HG03025 (cell line): ENCODE measurements around the gene ITSN1.
A peak's percentile ranks its signal among the peaks of the same experiment; 100 is the strongest.

Experiments used
- ATAC-seq: cut with Tn5 transposase; IDR thresholded peaks from one replicate; pipeline ENCODE4 v1.9.1; 2021; ENCODE audit warnings: mild to moderate bottlenecking, moderate library complexity; ENCODE audit not compliant: unreplicated experiment, low FRiP score

Gene ITSN1

DNA sequence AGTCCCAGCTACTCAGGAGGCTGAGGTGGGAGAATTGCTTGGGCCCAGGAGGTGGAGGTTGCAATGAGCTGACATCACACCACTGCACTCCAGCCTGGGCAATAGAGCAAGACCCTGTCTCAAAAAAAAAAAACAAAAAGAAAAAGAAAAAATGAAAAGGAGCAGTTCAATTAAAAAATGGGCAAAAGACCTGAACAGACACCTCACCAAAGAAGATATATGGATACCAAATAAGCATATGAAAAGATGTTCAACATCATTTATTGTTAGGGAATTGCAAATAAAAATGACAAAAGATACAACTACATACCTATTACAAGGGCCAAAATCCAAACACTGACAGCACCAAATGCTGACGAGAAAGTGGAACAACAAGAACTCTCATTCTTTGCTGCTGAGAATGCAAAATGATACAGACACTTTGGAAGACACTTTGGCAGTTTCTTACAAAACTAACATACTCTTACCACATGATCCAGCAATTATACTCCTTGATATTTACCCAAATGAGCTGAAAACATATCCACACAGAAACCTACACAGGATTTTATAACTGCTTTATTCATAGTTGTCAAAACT lies 302.0 kb downstream of the ITSN1 start:
- no peak for ATAC-seq

DNA sequence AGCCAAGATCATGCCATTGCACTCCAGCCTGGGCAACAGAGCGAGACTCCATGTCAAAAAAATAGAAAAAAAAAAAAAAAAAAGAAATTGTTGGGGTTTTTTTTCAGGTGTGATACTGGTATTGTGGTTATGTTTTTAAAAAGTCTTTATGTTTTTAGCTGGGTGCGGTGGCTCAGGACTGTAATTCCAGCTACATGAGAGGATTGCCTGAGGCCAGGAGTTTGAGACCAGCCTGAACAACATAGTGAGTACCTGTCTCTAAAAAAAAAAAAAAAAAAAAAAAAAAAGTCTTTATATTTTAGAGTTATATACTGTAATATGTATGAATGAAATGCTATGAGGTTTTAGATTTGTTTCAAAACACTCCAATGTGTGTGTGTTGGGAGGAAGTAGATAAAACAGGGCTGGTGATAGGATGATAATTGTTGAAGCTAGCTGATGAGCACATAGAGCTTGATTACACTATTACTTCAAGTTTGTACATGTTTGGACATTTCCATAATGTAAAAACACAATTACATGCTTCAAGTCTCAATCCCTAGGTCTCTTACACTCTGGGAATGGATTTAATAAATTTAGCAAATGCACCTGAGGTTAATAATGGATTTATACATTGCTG lies 303.5 kb downstream of the ITSN1 start:
- no peak for ATAC-seq

DNA sequence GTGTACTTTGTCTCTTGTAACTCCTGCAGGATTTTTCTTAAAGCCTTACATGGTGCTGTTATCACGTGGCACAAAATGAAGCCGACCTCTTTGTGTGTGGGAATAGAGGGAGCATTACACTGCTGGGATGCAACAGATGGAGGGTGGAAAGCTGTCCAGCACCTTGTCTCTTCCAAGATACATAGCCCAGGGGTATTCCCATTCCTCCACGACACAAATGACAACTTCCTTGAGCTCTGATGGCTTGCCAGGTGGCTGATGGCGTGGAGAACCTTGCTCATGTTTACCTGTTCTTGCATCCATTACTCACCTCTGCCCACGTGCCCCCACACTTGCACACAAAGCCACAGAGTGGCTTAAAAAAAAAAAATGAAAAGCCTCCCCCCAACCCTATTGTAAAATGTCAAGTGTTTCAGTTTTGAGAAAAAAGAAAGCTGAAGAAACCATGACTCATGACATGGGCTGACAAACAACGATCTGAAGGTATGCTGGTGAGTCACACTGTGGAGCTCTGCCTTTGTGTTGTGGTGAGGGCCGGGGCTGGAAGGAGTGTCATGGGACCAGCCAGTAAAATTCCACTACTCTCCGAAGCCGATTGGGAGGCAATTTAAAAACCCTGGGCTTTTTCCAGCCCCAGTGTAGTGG lies 305.3 kb downstream of the ITSN1 start:
- ATAC-seq = peak; percentile 66

DNA sequence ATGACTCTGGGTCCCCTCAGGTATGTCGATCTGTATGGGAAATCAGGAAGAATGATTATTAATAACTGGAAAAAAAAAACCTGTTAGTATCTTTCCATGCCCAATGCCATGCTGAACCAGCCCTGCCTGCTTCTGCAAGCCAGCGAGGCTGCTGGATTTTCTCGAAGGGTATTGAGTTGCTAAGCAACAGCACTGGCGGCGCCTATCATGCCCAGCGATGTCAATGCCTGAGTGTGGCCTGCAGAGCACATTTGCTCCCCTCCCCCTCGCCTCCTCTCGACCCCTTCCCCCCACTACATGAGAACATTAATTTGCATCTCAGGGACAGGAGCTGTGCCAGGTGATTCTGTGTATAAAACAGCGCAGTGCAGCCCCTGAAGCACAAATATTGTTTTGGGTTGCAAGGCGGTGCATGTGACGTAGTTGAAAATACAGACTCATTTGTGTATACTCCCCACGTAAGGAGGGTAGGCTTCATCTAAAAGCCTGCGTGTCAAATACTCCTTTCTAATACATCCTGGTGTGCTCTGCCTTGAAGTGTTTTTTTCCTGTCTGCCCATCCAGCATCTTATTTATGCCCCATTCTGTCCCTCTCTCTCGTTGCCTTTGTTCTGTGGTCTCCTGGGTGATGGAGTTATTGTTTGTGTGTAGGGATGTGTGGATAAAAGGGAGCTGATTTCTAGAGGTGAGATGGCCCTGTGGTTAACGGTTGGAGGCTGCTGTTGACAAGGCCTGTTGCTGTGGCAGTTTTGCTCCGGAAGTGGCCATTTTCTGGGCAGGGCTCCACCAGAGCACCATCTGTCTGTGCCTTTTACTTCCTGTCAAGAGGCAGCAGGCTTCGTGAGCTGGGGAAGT lies 306.0 kb downstream of the ITSN1 start:
- ATAC-seq = peak; percentile 10

DNA sequence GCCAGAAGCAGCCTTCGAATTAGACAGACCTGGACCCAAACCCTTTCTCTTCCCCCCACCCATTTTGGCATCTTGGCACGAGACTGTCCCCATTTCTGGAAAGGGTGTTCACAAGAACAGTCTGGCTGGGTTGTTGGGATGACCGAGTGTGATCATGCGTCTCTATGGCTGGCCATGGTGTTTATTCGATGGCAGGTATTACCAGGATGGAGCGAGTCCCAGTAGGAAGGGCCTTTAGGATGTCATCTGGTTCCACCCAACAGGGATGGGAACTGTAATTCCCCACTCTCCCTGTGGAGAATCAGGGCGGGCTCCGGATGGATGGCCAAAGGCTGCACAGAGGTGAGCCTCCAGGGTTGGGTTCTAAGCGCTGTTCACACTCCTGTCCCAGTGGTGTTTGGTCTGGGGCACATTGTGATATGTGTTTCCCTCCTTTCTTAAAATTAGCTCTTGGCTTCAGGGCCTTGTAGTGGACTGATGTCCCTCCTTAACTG lies 306.7 kb downstream of the ITSN1 start:
- ATAC-seq = no peak
